WTC11 (cell line): ENCODE results near the gene PRRC2B.

ENCODE experiments used
- FOXP1 ChIP-seq: sonication (generic); formaldehyde crosslinking; IDR thresholded peaks from 2 replicates; pipeline ENCODE4 v1.8.0; 2022; ENCODE audit warnings: missing genetic modification reagents, mild to moderate bottlenecking, moderate library complexity, borderline replicate concordance
- IRF2 ChIP-seq: sonication (generic); formaldehyde crosslinking; IDR thresholded peaks from 2 replicates; pipeline ENCODE4 v1.8.0; 2022; ENCODE audit warnings: low read depth, missing genetic modification reagents, borderline replicate concordance
- SMAD3 ChIP-seq: sonication (generic); formaldehyde crosslinking; IDR thresholded peaks from 2 replicates; pipeline ENCODE4 v1.8.0; 2022; ENCODE audit warnings: missing genetic modification reagents, mild to moderate bottlenecking, borderline replicate concordance
- TF ChIP-seq, protein P1 (sequence below): fragments of 200-600 bp; IDR thresholded peaks from 2 replicates; pipeline ENCODE4 v1.8.0; 2022; ENCODE audit warnings: antibody characterized with exemption
- TF ChIP-seq, protein P2 (sequence below): sonication (generic); formaldehyde crosslinking; IDR thresholded peaks from 2 replicates; pipeline ENCODE4 v1.8.0; 2022; ENCODE audit warnings: mild to moderate bottlenecking, missing genetic modification reagents

DNA sequence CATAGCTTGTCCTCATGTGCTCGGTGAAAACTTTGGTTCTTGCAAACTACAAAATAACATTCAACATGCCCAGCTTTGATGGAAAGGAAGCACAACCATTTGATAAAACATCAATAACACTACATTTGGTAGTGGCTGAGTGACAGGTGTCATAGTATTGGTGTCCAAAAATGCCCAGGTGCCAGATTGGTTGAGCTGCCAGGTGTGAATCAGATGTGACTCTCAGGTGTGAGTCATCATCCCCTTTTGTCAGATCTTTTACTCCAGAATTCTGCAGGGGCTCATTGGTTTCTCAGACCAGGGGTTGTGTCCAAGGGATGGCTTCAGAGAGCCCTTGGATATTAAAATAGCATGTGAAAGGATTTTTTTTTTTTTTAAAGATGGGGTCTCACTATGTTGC lies 86.4 kb downstream of the PRRC2B start:
- TF ChIP-seq, protein P1, sequence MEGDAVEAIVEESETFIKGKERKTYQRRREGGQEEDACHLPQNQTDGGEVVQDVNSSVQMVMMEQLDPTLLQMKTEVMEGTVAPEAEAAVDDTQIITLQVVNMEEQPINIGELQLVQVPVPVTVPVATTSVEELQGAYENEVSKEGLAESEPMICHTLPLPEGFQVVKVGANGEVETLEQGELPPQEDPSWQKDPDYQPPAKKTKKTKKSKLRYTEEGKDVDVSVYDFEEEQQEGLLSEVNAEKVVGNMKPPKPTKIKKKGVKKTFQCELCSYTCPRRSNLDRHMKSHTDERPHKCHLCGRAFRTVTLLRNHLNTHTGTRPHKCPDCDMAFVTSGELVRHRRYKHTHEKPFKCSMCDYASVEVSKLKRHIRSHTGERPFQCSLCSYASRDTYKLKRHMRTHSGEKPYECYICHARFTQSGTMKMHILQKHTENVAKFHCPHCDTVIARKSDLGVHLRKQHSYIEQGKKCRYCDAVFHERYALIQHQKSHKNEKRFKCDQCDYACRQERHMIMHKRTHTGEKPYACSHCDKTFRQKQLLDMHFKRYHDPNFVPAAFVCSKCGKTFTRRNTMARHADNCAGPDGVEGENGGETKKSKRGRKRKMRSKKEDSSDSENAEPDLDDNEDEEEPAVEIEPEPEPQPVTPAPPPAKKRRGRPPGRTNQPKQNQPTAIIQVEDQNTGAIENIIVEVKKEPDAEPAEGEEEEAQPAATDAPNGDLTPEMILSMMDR: no peak
- TF ChIP-seq SMAD3 (CRISPR knock-in tag) (no peak), IRF2 (CRISPR knock-in tag) (no peak), FOXP1 (CRISPR knock-in tag) (no peak)
- TF ChIP-seq, protein P2, sequence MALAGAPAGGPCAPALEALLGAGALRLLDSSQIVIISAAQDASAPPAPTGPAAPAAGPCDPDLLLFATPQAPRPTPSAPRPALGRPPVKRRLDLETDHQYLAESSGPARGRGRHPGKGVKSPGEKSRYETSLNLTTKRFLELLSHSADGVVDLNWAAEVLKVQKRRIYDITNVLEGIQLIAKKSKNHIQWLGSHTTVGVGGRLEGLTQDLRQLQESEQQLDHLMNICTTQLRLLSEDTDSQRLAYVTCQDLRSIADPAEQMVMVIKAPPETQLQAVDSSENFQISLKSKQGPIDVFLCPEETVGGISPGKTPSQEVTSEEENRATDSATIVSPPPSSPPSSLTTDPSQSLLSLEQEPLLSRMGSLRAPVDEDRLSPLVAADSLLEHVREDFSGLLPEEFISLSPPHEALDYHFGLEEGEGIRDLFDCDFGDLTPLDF (CRISPR knock-in tag): no peak
